Stimulated activated CD4-positive, alpha-beta T cell treated with anti-CD3 and anti-CD28 coated beads, Interleukin-12 subunit alpha, Interleukin-12 subunit beta, amount 100 ng/mL, for 4 hours (primary cell): ENCODE results near the gene SLC12A6.
A peak's percentile ranks its signal among the peaks of the same experiment; 100 is the strongest.
"Not testable (repeated sequence)": the region's sequence is repeated elsewhere in the genome, so short reads cannot be mapped to it uniquely, and the experiment has no call there.

ENCODE experiments used
- DNase-seq: peaks from one replicate; pipeline ENCODE4 v3.0.0-alpha.2; 2020

Gene SLC12A6

DNA sequence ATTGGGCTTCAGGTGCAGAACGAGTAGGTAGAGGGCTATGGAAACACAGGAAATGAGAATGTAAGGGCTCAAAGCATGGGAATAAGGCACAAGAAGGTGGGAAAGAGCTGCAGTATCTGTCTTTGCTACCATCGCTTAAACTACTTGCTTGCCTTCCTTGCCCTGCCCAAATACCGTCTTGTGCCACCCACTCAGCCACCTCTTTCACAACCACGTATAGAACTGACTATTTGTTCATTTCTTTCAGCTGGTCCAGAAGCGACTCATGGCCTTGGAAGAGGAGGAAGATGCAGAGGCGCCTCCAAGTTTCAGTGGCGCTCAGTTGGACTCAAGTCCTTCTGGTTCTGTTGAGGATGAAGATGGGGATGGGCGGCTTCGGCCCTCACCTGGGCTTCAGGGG lies 17.7 kb upstream of the SLC12A6 start:
- DNase-seq = no peak

DNA sequence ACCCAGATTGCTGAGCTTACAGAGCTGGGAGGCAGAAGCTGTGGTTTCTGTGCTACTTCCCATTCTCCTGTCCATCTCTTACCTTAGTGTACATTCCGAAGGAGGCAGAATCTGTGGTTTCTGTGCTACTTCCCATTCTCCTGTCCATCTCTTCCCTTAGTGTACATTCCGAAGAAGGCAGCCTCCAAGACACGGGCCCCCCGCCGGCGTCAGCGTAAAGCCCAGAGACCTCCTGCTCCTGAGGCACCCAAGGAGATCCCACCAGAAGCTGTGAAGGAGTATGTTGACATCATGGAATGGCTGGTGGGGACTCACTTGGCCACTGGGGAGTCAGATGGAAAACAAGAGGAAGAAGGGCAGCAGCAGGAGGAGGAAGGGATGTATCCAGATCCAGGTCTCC lies 16.7 kb upstream of the SLC12A6 start:
- no peak for DNase-seq

DNA sequence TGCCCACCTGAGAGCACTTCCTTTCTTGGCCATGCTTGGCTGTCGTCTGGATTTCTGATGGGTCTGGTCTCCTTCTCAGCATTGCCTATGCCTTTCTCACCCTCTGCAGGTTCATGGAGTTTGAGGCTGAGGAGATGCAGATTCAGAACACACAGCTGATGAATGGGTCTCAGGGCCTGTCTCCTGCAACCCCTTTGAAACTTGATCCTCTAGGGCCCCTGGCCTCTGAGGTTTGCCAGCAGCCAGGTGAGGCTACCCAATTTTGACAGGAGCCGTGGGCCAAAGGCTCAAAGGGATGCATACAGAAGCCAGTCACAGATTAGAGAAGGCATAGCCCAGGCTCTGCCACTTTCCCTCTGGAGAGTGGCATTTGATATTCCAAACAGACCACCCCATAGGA lies 16.0 kb upstream of the SLC12A6 start:
- no peak for DNase-seq

DNA sequence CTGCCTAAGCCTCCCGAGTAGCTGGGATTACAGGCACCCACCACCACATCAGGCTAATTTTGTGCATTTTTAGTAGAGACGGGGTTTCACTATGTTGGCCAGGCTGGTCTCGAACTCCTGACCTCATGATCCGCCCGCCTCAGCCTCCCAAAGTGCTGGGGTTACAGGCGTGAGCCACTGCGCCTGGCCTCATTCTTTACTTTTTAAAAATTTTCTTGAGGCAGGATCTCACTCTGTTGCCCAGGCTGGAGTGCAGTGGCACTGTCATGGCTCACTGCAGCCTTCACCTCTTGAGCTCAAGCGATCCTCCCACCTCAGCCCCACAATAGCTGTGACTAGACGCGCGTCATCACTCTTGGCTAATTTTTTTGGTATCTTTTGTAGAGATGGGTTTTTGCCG lies 15.4 kb upstream of the SLC12A6 start:
- not testable (repeated sequence) for DNase-seq

DNA sequence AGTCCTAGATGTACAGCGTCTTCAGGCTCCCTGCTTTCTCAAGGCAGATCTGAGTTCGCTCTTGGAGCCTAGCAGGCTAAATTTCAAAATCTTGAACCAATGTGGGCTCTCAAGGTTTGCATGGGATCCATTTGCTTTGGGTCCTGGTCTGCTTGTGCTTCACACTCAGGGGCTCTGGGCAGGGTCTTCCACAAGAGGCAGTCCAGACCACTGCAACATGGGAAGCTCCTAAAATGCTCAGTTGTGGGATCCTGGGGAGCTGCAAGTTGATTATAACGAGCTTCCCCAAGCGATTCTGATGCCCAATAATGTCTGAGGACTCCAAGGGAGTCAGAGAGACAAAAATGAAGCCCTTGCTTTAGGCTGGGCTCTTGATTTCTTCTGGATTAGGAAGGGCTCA lies 12.2 kb upstream of the SLC12A6 start:
- DNase-seq = no peak

DNA sequence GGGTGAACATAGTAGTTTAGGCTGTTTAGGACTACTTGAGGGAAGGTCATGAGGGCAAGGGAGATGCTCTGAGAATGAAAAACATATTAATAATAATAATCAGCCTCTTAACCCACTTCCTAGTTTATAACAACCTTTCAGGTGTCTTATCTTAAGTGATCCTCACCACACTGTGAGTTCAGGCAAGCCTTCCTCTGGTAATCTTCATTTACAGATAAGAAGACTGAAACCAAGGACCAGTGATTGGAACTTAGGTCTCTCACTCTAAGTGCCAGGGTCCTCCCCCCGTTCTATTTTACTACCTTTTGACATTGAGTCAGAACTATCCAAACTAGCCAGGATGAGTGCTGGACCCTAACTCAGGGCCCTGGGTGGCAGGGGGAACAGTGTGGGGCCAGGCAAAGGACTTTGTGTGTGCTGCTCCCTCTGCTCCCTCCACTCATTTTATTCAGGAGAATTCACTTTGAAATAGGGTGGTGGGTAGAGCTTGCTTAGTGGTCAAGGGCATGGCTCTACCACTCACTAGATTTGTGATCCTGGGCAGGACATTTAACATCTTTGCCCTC lies 11.2 kb upstream of the SLC12A6 start:
- DNase-seq = no peak

DNA sequence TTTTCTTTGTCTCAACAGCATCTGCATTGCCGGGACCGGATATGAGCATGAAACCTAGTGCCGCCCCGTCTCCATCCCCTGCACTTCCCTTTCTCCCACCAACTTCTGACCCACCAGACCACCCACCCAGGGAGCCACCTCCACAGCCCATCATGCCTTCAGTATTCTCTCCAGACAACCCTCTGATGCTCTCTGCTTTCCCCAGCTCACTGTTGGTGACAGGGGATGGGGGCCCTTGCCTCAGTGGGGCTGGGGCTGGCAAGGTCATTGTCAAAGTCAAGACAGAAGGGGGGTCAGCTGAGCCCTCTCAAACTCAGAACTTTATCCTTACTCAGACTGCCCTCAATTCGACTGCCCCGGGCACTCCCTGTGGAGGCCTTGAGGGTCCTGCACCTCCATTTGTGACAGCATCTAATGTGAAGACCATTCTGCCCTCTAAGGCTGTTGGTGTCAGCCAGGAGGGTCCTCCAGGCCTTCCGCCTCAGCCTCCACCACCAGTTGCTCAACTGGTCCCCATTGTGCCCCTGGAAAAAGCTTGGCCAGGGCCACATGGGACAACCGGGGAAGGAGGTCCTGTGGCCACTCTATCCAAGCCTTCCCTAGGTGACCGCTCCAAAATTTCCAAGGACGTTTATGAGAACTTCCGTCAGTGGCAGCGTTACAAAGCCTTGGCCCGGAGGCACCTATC lies 10.5 kb upstream of the SLC12A6 start:
- no peak for DNase-seq

DNA sequence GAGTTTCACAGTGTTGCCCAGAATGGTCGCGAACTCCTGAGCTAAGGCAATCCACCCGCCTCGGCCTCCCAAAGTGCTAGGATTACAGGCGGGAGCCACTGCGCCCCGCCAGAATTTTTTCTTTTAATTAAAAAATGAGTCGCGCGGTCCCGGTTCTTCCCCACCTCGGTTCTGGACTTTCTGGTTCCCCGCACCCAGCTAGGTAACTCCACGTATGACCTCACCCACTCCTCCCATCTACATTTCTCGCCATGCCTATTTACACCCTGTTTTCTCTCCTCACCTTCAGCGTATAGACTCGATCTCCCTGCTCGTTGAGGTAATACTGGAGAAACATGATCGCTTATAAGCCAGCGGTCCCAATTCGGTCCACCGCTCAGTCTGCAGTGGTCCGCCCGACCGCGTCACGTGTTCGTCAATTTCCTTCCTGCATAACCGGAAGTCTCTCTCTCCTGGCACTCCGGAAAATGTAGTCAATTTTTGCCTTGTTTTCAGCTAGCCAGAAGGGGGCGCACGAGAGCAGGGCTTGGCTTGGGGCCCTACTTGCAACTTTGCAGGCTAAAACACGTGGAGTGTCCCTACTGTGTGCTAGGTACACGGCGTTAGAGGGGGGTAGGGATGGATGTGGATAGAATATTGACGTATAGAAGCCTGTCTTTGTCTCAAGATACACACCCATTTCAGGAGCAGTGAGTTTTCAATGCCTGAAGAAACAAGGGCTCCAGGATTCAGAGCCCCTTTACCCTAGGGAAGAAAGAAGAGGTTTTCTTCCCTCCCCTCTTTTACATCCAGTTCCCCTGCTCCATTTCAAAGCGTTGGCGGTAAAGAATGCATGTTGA lies 5.4 kb upstream of the SLC12A6 start, which contains the start of the genes NOP10 and NUTM1:
Gene NOP10 (minus strand): TSS at position 400 of the 839 bp plus-strand sequence. CDS start 63 bp downstream, at position 337.
Gene NUTM1 (plus strand): TSS at position 579 of the 839 bp plus-strand sequence. CDS start 382 bp downstream, outside the sequence.
- peak; percentile 95 for DNase-seq

DNA sequence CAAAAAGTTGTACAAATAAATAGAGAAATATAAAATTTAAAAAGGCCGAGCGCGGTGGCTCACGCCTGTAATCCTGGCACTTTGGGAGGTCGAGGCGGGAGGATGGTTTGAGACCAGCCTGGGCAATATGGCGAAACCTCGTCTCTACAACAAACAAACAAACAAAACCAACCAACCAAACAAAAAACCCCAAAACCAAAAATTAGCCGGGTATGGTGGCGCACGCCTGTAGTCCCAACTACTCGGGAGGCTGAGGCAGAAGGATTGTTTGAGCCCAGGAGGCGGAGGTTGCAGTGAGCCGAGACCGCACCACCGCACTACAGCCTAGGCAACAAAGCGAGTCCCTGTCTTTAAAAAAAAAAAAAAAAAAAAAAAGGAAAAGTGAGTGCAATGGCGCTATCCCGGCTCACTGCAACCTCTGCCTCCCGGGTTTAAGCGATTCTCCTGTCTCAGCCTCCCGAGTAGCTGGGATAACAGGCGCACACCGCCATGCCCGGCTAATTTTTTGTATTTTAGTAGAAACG lies 4.7 kb upstream of the SLC12A6 start:
- DNase-seq = not testable (repeated sequence)

DNA sequence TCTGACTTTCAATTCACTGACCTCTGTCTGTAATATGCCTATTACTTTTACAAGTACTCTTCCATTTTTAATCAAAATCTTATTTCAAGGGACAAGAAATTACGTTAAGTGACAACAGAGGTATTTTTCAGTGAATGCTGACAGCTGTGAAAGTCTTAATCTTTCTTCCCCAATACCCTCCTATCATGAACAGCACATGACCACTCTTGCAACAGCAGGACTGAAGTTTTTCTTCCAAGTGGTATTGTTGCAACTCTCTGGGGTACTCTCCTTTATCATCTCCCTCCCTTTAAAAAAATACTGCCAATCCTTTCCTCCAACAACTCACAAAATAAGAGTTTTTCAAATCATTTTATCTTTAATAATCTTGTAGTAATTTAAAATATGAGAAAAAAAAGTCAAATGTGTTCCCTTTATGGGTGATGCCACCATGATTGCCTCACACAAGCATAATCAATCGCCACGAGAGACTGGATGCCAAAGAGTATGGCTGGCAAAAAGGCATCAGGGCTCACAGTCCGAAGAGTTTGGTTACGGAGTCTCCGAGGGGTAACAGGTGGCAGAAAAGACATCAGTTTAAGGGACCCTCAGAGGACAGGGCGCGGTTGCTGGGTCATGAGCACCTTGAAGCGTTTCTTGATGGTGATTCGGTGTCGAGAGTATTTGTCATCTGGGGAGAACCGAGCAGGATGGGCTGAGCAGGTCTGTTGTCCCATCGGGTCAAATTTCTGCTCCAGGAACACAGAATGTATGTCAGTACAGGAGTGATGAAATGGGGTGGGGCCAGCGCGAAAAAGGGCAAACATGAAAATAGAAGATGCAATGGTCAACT lies 4.0 kb upstream of the SLC12A6 start:
- no peak for DNase-seq

DNA sequence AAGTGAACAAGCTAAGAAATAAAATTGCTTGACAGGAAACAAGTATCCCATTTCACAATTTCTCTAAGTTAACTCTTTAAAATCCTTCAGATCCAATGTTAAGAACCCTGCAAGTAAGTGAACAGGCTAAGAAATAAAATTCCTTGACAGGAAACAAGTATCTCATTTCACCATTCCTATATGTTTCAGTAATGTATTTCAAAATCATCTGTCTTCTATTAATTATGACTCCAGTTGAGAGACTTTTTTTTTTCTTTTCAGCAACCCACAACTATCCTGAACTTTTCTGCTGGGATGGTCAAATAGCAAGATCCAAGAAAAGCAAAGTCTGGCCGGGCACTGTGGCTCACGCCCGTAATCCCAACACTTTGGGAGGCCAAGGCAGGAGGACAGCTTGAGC lies 2.4 kb upstream of the SLC12A6 start:
- DNase-seq = no peak

DNA sequence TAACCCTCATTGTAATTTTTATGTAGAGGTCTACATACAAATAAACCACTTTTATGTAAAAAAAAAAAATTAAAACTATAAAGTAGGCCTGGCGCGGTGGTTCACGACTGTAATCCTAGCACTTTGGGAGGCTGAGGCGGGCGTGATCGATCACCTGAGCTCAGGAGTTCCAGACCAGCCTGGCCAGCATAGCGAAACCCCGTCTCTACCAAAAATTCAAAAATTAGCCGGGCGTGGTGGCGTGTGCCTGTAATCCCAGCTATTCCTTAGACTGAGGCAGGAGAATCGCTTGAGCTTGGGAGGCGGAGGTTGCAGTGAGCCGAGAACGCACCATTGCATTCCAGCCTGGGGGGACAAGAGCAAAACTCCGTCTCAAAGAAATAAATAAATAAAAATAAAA lies 766 bp upstream of the SLC12A6 start:
- no peak for DNase-seq

DNA sequence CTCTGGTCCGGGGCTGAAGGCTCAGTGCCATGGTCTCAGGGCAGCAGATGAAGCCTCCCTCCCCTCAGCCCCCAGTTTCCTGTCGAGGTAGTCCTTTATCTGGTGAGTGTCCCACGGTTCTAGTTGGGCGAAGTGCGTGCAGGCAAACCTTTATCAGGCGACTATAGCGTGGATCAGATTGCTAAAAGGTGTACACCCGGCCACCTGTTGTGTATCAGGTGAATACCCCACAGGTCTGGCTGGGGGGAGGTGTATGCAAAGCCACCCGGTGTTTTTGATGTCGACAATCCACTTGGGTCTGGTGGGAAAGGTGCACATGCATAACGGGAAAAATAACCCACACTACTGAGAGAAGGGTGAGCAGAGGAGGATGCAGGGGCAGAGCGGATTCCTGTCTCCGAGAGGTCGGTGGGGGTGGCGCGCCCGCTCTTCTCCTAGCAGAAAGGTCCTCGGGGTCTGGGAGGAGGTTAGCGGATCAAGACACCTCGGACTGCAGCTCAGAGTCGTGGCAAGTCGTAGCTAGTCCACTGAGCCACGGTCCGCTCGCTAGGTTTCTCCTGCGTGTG lies 507 bp downstream of the SLC12A6 start:
- no peak for DNase-seq

DNA sequence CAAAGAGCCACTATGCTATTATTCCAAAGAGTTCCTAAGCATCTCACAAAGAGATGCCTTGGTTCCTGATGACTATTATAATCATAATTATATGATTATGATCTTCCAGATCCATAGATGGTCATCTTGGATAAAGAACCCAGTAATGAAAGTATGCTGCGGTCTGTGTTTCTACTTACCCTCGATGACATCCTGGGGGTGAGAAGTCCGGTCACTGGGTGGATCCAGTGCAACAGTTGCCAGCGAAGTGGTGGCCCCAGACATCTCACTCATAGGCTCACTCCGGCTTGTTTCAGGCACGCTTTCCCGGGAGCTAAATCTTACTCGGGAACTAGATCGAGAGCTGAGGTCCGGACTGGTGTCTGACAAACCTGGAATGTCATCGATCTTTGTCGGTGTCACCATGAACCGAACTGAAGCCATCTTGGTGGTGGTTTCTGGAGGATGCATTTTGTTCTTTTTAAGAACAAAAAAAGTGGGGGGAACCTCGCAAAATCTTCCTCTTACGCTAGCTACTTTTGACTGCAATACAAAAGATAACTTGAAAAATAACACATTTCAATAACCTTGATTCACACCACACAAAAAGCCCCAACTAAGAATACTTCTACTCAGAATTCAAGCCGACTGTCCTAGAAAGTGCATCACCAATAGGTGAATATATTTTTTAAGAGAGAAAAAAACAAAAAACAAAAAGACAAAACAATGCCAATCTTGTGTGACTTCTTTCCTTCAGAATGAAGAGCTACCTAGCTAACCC lies 1.2 kb downstream of the SLC12A6 start:
- DNase-seq = no peak

DNA sequence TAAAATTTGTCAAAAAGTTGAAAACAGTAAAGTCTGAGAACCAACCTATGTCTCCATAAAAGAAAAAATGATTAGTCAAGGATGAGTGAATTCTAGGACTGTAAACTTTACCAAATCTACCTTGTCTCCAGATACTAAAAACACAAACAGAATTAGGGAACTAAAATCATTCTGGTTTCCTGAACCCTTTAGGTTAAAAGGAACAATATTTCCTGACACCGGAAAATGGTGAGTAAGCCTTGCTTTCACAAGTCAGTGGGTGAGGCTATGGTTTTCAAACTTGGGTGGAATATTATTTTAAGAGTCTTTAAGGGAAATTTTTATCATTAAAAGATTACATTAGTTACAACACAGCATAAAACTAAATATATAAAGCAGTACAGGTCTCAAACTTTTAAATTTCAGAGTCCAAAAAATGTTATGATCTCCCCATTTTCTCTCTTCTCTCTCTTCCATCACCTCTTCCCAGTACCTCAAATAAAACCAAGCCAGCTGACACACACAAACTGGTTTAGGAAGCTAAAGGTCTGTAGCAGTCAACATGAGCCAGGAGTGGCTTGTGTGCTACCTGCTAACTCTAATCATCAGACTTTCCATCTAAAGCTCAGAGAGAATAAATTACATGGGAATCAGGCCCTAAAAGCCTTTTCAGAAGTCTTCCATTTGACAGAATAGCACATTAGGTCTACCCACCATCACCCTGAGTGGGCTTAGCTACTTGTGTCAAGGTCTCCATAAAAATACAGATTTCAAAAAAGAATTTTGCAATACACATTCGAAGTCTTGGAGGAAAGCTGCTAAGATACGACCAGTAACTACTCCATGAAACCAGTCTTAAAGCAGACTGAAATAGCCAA lies 2.2 kb downstream of the SLC12A6 start:
- no peak for DNase-seq

DNA sequence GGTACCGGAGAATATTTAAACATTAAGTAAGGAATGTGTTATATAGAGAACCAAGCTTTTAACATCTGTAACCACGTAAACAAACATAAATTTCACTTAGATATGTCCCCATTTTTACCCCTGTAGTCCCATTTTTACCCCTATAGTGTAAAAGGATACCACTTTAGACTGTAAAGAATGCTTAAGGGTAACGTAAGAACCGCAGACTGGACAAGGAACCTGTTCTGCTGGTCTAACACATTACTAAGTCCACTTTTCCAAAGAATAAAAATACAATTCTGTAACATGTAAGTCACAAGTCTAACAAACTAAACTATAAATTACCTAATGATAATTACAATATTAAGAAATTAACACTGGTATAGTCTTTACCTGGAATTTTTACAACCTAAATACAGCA lies 2.9 kb downstream of the SLC12A6 start:
- no peak for DNase-seq

DNA sequence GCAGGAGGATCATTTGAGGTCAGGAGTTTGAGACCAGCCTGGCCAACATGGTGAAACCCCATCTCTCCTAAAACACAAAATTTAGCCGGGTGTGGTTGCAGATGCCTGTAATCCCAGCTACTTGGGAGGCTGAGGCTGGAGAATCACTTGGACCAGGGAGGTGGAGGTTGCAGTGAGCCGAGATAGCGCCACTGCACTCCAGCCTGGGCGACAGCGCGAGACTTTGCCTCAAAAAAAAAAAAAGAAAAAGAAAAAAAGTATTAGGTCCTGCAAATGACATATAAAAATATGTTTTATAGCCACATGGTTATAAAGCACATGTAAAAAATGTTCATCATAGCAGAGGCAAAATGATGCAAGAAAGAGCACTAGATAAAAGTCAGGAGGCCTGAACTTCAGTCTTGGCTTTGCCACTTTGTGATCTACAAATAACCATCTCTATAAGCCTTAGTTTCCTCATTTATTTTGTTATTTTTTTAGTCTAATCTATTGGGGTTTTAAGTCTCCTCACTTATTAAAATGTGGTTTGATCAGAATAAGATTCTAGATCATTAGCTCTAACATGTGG lies 4.9 kb downstream of the SLC12A6 start:
- no peak for DNase-seq

DNA sequence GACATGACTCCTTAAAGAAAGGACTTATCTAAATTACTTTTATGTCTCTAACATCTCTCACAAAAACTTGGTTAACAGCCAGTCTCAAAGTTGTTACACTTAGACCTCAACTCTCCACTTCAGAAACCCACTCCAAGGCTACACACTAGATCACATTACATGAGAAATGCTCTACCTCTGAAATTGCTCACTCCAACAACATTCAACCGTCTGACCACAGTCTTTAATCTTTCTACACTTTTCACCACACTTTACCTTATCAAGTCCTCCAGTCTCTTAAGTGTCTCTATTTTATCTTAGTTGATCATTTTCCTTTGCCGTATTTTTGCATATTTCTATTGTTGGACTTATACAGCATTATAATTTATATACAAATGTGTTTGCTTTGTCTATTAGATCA lies 5.8 kb downstream of the SLC12A6 start:
- no peak for DNase-seq

DNA sequence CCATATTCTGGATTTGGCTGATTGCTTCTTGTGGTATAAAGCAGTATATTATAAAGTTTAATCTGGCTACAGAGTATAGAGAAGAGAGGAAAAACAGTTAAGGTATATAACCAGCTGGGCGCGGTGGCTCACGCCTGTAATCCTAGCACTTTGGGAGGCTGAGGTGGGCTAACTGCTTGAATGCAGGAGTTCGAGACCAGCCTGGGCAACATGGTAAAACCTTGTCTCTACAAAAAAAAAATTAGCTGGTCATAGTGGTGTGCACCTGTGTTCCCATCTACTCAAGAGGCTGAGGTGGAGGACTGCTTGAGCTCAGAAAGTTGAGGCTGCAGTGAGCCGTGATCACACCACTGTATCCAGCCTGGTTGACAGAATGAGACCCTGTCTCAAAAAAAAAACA lies 7.3 kb downstream of the SLC12A6 start:
- no peak for DNase-seq

DNA sequence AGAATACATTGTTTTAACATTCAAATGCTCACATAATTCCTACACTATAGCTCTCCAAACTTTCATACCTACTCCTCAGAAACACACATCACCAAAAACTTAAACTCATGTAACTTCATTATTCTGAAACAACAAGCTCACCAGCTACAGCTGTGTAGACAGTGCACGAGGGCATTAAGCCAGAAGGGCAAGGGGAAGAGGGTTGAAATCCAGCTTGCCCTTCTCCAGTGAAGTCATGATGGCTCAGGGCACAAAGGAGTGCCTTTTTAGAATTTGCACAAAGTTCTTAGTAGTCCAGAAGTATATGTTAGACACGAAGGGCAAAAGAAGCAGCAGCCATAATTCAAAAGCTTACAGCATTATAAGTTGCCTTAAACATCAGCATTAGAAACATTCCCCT lies 8.6 kb downstream of the SLC12A6 start:
- no peak for DNase-seq
